CD4-positive, CD25-positive, alpha-beta regulatory T cell (primary cell): ENCODE data around the gene C2. TPM values are rescaled to one million over a fixed set of nuclear protein-coding genes. Genes with fewer than 3 reads are reported as not detected.
"Not testable (repeated sequence)": the region's sequence is repeated elsewhere in the genome, so short reads cannot be mapped to it uniquely, and the experiment has no call there.

Experiments used
- ATAC-seq, 2 donors: fragments of 150-1000 bp; cut with Tn5 transposase; one replicate each; pipeline ENCODE4 v1.10.0; 2021; ENCODE audit warnings: low read depth in 2 of 2, moderate number of reproducible peaks in 2 of 2, moderate library complexity in 1 of 2
- DNase-seq, 3 donors: peaks; one replicate each; pipeline versions ENCODE4 v3.0.0 to v3.0.0-alpha.2; 2012 to 2022; ENCODE audit warnings: mixed read lengths in 1 of 3
- H3K27ac ChIP-seq: one replicate; pipeline ENCODE4 v1.7.0; 2013; ENCODE audit warnings: mild to moderate bottlenecking, low read length; ENCODE audit not compliant: insufficient read depth, poor library complexity, severe bottlenecking
- H3K27me3 ChIP-seq: one replicate; pipeline ENCODE4 v1.7.0; 2013; ENCODE audit warnings: low read length; ENCODE audit not compliant: control insufficient read depth, insufficient read depth
- H3K36me3 ChIP-seq: one replicate; pipeline ENCODE4 v1.7.0; 2013; ENCODE audit warnings: mild to moderate bottlenecking, low read length, moderate library complexity; ENCODE audit not compliant: control insufficient read depth, insufficient read depth
- H3K4me1 ChIP-seq: 2 replicates; pipeline ENCODE4 v1.7.0; 2013; ENCODE audit warnings: mild to moderate bottlenecking, low read length; ENCODE audit not compliant: insufficient read depth, control insufficient read depth, poor library complexity, severe bottlenecking
- H3K4me3 ChIP-seq: one replicate; pipeline ENCODE4 v1.7.0; 2013; ENCODE audit warnings: low read depth, mild to moderate bottlenecking, low read length, moderate library complexity
- H3K9me3 ChIP-seq, 2 experiments: 1 replicate in 1 of 2; 2 replicates in 1 of 2; pipeline ENCODE4 v1.7.0; 2013; ENCODE audit warnings: low read length in 2 of 2, mild to moderate bottlenecking in 1 of 2, moderate library complexity in 1 of 2; ENCODE audit not compliant: control insufficient read depth in 2 of 2
- H3K27ac Mint-ChIP-seq, 3 donors: one replicate each; pipeline ENCODE4 v1.8.0; 2020 to 2022; ENCODE audit warnings: mild to moderate bottlenecking in 3 of 3, mixed read lengths in 3 of 3, moderate library complexity in 2 of 3
- H3K27me3 Mint-ChIP-seq: one replicate; pipeline ENCODE4 v1.8.0; 2022; ENCODE audit warnings: mild to moderate bottlenecking, mixed read lengths
- H3K36me3 Mint-ChIP-seq: one replicate; pipeline ENCODE4 v1.8.0; 2020; ENCODE audit warnings: mixed read lengths
- H3K4me1 Mint-ChIP-seq, 4 donors: one replicate each; pipeline ENCODE4 v1.8.0; 2020 to 2022; ENCODE audit warnings: mixed read lengths in 4 of 4, mild to moderate bottlenecking in 1 of 4
- H3K4me3 Mint-ChIP-seq, 4 donors: one replicate each; pipeline ENCODE4 v1.8.0; 2020 to 2022; ENCODE audit warnings: mild to moderate bottlenecking in 4 of 4, mixed read lengths in 4 of 4, moderate library complexity in 3 of 4
- H3K9me3 Mint-ChIP-seq, 7 donors: one replicate each; pipeline ENCODE4 v1.8.0; 2020 to 2022; ENCODE audit warnings: mixed read lengths in 7 of 7, mild to moderate bottlenecking in 3 of 7, moderate library complexity in 2 of 7
- polyA plus RNA-seq, 4 donors: library from polyadenylated mRNA; unstranded; fragments of 300-500 nt; fragmentation: Illumina TruSeq; gene quantifications; one replicate each; pipeline ENCODE4 v1.2.3, GENCODE V29; 2021
- total RNA-seq: library from RNA; stranded (reverse); gene quantifications from one replicate; pipeline ENCODE4 v1.2.3, GENCODE V29; 2022

The C2 gene
- total and polyA plus RNA-seq, 5 donors from 2014 or later = 0.47 to 1.3 TPM; not detected in 3

GRCh38 chr6:31970604-31971271 is 43.2 kb downstream of the C2 start:
- H3K27me3 Mint-ChIP-seq = peaks cover 9% of the 10 kb centered on the region
- Histone ChIP-seq H3K9me3 (no peaks in the 10 kb centered on the region), H3K27ac (peak overlapping the region; percentile 100), H3K4me3 (peak overlapping the region; percentile 91), H3K27me3 (no peaks in the 10 kb centered on the region), H3K4me1 (peaks cover 22% of the 10 kb centered on the region), H3K36me3 (peaks cover 39% of the 10 kb centered on the region)
- DNase-seq (no peak), ATAC-seq (no peak)
- H3K9me3 Mint-ChIP-seq = no peaks in the 10 kb centered on the region
- H3K27ac Mint-ChIP-seq = peak overlapping the region; percentile 52 to 100 (median 99)
- H3K4me1 Mint-ChIP-seq = peaks cover 15 to 60% (median 38%) of the 10 kb centered on the region in 4 donors
- peaks cover 12% of the 10 kb centered on the region for H3K36me3 Mint-ChIP-seq
- H3K4me3 Mint-ChIP-seq = peak overlapping the region; percentile 99 to 100 (median 99)

- peaks cover 12% of the 10 kb centered on the region for H3K36me3 Mint-ChIP-seq
- ATAC-seq = no peak
Observed at GRCh38 chr6:31971279-31971992, 43.9 kb downstream of the C2 start.

GRCh38 chr6:31971993-31972708 is 44.6 kb downstream of the C2 start, which contains the start of gene DXO:
TSS of gene DXO (minus strand) at chr6:31972138. CDS start at chr6:31971675, 463 bp downstream.
- Histone ChIP-seq H3K36me3 (peaks cover 26% of the 10 kb centered on the region), H3K9me3 (no peaks in the 10 kb centered on the region), H3K27ac (peak within 1 kb of the TSS; percentile 100), H3K4me1 (peaks cover 22% of the 10 kb centered on the region), H3K27me3 (no peaks in the 10 kb centered on the region), H3K4me3 (peak within 1 kb of the TSS; percentile 91)
- peaks cover 15 to 59% (median 37%) of the 10 kb centered on the region in 4 donors for H3K4me1 Mint-ChIP-seq
- peak; percentile 97 to 99 (median 99) for DNase-seq
- ATAC-seq = peak; percentile 94 to 95
- H3K36me3 Mint-ChIP-seq = peaks cover 10% of the 10 kb centered on the region
- H3K9me3 Mint-ChIP-seq = no peaks in the 10 kb centered on the region
- peak within 1 kb of the TSS; percentile 99 to 100 (median 99) for H3K4me3 Mint-ChIP-seq
- peaks cover 9% of the 10 kb centered on the region for H3K27me3 Mint-ChIP-seq
- peak within 1 kb of the TSS; percentile 99 to 100 (median 99) for H3K27ac Mint-ChIP-seq

More at GRCh38 chr6:31971279-31971992, 43.9 kb downstream of the C2 start:
- no peak for DNase-seq
- peaks cover 15 to 60% (median 38%) of the 10 kb centered on the region in 4 donors for H3K4me1 Mint-ChIP-seq
- peak overlapping the region; percentile 91 for H3K4me3 ChIP-seq
- peak overlapping the region; percentile 99 to 100 (median 99) for H3K4me3 Mint-ChIP-seq
- no peaks in the 10 kb centered on the region for H3K27me3 ChIP-seq
- peaks cover 22% of the 10 kb centered on the region for H3K4me1 ChIP-seq
- peak overlapping the region; percentile 99 to 100 (median 99) for H3K27ac Mint-ChIP-seq
- no peaks in the 10 kb centered on the region for H3K9me3 Mint-ChIP-seq
- H3K9me3 ChIP-seq = no peaks in the 10 kb centered on the region
- peak overlapping the region; percentile 100 for H3K27ac ChIP-seq
- H3K27me3 Mint-ChIP-seq = peaks cover 9% of the 10 kb centered on the region
- peaks cover 33% of the 10 kb centered on the region for H3K36me3 ChIP-seq

- no peak for DNase-seq
- H3K27ac Mint-ChIP-seq = peak overlapping the region; percentile 99 to 100 (median 99)
- peaks cover 9% of the 10 kb centered on the region for H3K27me3 Mint-ChIP-seq
- H3K27me3 ChIP-seq = no peaks in the 10 kb centered on the region
- H3K4me3 ChIP-seq = peak overlapping the region; percentile 91
- H3K9me3 ChIP-seq = no peaks in the 10 kb centered on the region
- H3K4me1 Mint-ChIP-seq = peaks cover 15 to 53% (median 34%) of the 10 kb centered on the region in 4 donors
- H3K9me3 Mint-ChIP-seq = no peaks in the 10 kb centered on the region
- peaks cover 8% of the 10 kb centered on the region for H3K36me3 Mint-ChIP-seq
- H3K36me3 ChIP-seq = peaks cover 19% of the 10 kb centered on the region
- peak overlapping the region; percentile 100 for H3K27ac ChIP-seq
- peaks cover 22% of the 10 kb centered on the region for H3K4me1 ChIP-seq
- peak overlapping the region; percentile 99 to 100 (median 99) for H3K4me3 Mint-ChIP-seq
- ATAC-seq = no peak
Observed at GRCh38 chr6:31972709-31973350, 45.3 kb downstream of the C2 start.

- peaks cover 15 to 48% (median 29%) of the 10 kb centered on the region in 4 donors for H3K4me1 Mint-ChIP-seq
Observed at GRCh38 chr6:31976065-31976464, 48.5 kb downstream of the C2 start.

GRCh38 chr6:31977816-31978431 is 50.4 kb downstream of the C2 start:
- ATAC-seq = no peak
- DNase-seq = no peak
- H3K27ac ChIP-seq = peak overlapping the region; percentile 58
- H3K27me3 Mint-ChIP-seq = no peaks in the 10 kb centered on the region
- H3K36me3 Mint-ChIP-seq = peaks cover 2% of the 10 kb centered on the region
- H3K4me3 Mint-ChIP-seq = no peak overlapping the region
- peaks cover 6 to 31% (median 18%) of the 10 kb centered on the region in 4 donors for H3K4me1 Mint-ChIP-seq
- H3K27ac Mint-ChIP-seq = peak overlapping the region in 1 of 3 donors; percentile 46
- no peaks in the 10 kb centered on the region for H3K9me3 Mint-ChIP-seq
- H3K4me1 ChIP-seq = peaks cover 17% of the 10 kb centered on the region
- H3K9me3 ChIP-seq = no peaks in the 10 kb centered on the region
- no peak overlapping the region for H3K4me3 ChIP-seq
- H3K27me3 ChIP-seq = no peaks in the 10 kb centered on the region
- peaks cover 6% of the 10 kb centered on the region for H3K36me3 ChIP-seq

More at GRCh38 chr6:31976065-31976464, 48.5 kb downstream of the C2 start:
- H3K4me1 ChIP-seq = peaks cover 28% of the 10 kb centered on the region
- not testable (repeated sequence) for H3K9me3 Mint-ChIP-seq, H3K36me3 Mint-ChIP-seq, H3K27ac ChIP-seq, DNase-seq, ATAC-seq, H3K4me3 Mint-ChIP-seq, H3K27me3 Mint-ChIP-seq, H3K36me3 ChIP-seq, H3K27ac Mint-ChIP-seq, H3K9me3 ChIP-seq, H3K27me3 ChIP-seq, H3K4me3 ChIP-seq

GRCh38 chr6:31978831-31979230 is 51.3 kb downstream of the C2 start:
- peak overlapping the region; percentile 58 for H3K27ac ChIP-seq

More at GRCh38 chr6:31978831-31979230, 51.3 kb downstream of the C2 start:
- Histone ChIP-seq H3K4me3 (no peak overlapping the region), H3K27me3 (no peaks in the 10 kb centered on the region), H3K4me1 (peaks cover 14% of the 10 kb centered on the region), H3K36me3 (peaks cover 6% of the 10 kb centered on the region), H3K9me3 (no peaks in the 10 kb centered on the region)
- H3K4me1 Mint-ChIP-seq = peaks cover 0 to 22% (median 11%) of the 10 kb centered on the region in 4 donors
- H3K9me3 Mint-ChIP-seq = no peaks in the 10 kb centered on the region
- H3K27ac Mint-ChIP-seq = peak overlapping the region in 2 of 3 donors; percentile 66 to 73
- H3K36me3 Mint-ChIP-seq = peaks cover 2% of the 10 kb centered on the region
- peak overlapping the region in 1 of 4 donors; percentile 35 for H3K4me3 Mint-ChIP-seq
- H3K27me3 Mint-ChIP-seq = no peaks in the 10 kb centered on the region
- DNase-seq = no peak
- no peak for ATAC-seq
